ENCODE results near the gene CNOT11. TPM values are rescaled to one million over a fixed set of nuclear protein-coding genes. Genes with fewer than 3 reads are reported as not detected.
A peak's percentile ranks its signal among the peaks of the same experiment; 100 is the strongest.
"Not testable (repeated sequence)": the region's sequence is repeated elsewhere in the genome, so short reads cannot be mapped to it uniquely, and the experiment has no call there.

CNOT11 gene
- 68.6 and 72.6 TPM in 2 replicates for total RNA-seq (2014; rRNA removed; shearing (Covaris generic))

GRCh38 chr2:101252408-101253012, at the start of gene CNOT11:
TSS of gene CNOT11 (plus strand) at chr2:101252886. CDS start at chr2:101252965, 79 bp downstream.
- Histone ChIP-seq H3K36me3 (replicated peaks; ENCODE audit: control insufficient read depth, insufficient read depth, low read length) (no peaks in the 10 kb centered on the region), H3K4me3 (ENCODE audit: insufficient read depth, low read depth, low read length) (peak within 1 kb of the TSS; percentile 97), H3K27me3 (ENCODE audit: control insufficient read depth, insufficient read depth, low read length) (no peaks in the 10 kb centered on the region)
- peak; percentile 97 for DNase-seq

GRCh38 chr2:101204400-101205115, 48.1 kb upstream of the CNOT11 start:
- Histone ChIP-seq H3K27me3 (ENCODE audit: control insufficient read depth, insufficient read depth, low read length) (no peaks in the 10 kb centered on the region), H3K36me3 (replicated peaks; ENCODE audit: control insufficient read depth, insufficient read depth, low read length) (no peaks in the 10 kb centered on the region), H3K4me3 (ENCODE audit: insufficient read depth, low read depth, low read length) (no peak overlapping the region)
- DNase-seq = no peak

DNA sequence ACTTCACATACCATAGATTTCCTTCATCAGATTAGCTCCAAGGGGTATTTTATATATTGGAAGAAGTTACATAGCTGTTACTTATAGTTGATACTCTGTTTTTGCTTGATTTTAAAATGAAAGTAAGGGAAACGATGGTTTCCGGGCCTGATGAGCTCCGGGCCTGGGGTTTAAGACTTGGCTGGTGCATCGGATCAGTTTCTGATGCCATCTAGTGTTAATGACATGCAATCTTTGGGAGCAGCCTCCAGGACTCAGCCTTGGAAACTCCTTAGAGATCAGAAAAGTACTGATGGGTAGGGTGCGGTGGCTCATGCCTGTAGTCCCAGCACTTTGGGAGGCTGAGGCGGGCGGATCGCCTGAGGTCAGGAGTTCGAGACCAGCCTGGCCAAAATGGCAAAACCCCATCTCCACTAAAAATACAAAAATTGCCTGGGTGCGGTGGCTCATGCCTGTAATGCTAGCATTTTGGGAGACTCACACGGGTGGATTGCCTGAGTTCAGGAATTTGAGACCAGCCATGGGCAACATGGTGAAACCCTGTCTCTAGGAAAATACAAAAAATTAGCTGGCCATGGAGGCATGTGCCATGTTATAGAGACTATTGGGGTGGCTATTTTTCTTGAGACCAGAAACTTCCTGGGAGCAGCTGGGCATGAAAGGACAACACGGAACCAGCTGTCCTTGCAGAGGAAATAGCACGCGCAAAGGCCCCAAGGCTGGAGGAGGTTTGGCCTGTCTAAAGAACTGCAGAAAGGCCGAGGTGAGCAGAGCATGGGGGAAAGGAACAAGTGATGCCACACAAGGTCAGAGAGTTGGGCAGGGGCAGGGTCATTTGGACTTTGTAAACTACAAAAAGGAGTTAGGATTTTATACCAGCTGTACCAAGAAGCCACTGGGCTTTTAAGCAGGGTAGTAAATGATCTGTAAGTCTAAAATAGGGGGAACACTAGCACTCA, 46.9 kb upstream of the CNOT11 start:
- peak; percentile 71 for DNase-seq
- Histone ChIP-seq H3K4me3 (ENCODE audit: insufficient read depth, low read depth, low read length) (no peak overlapping the region), H3K36me3 (replicated peaks; ENCODE audit: control insufficient read depth, insufficient read depth, low read length) (no peaks in the 10 kb centered on the region), H3K27me3 (ENCODE audit: control insufficient read depth, insufficient read depth, low read length) (no peaks in the 10 kb centered on the region)

DNA sequence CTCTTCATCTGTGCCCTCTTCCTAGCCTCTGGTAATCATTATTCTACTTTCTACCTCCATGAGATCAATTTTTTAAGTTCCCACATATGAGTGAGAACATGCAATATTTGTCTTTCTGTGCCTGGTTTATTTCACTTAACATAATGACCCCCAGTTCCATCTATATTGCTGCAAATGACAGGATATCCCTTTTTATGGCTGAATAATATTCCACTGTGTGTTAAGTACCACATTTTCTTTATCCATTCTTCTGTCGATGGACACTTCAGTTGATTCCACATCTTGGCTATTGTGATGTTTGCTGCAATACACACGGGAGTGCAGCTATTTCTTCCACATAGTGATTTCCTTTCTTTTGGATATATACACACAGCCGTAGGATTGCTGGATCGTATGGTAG, 43.9 kb upstream of the CNOT11 start:
- H3K4me3 ChIP-seq (ENCODE audit: insufficient read depth, low read depth, low read length) = no peak overlapping the region
- no peak for DNase-seq
- H3K27me3 ChIP-seq (ENCODE audit: control insufficient read depth, insufficient read depth, low read length) = no peaks in the 10 kb centered on the region
- H3K36me3 ChIP-seq (replicated peaks; ENCODE audit: control insufficient read depth, insufficient read depth, low read length) = no peaks in the 10 kb centered on the region

- DNase-seq = no peak
- Histone ChIP-seq H3K36me3 (replicated peaks; ENCODE audit: control insufficient read depth, insufficient read depth, low read length) (no peaks in the 10 kb centered on the region), H3K4me3 (ENCODE audit: insufficient read depth, low read depth, low read length) (no peak overlapping the region), H3K27me3 (ENCODE audit: control insufficient read depth, insufficient read depth, low read length) (no peaks in the 10 kb centered on the region)
Measured at GRCh38 chr2:101219246-101219645, 33.4 kb upstream of the CNOT11 start.

GRCh38 chr2:101220091-101220490, 32.6 kb upstream of the CNOT11 start:
- DNase-seq; H3K27me3 ChIP-seq (ENCODE audit: control insufficient read depth, insufficient read depth, low read length); H3K36me3 ChIP-seq (replicated peaks; ENCODE audit: control insufficient read depth, insufficient read depth, low read length); H3K4me3 ChIP-seq (ENCODE audit: insufficient read depth, low read depth, low read length): not testable (repeated sequence)

- DNase-seq = no peak
- Histone ChIP-seq H3K4me3 (ENCODE audit: insufficient read depth, low read depth, low read length) (no peak overlapping the region), H3K36me3 (replicated peaks; ENCODE audit: control insufficient read depth, insufficient read depth, low read length) (no peaks in the 10 kb centered on the region), H3K27me3 (ENCODE audit: control insufficient read depth, insufficient read depth, low read length) (no peaks in the 10 kb centered on the region)
Measured at GRCh38 chr2:101223814-101224231, 28.9 kb upstream of the CNOT11 start.

- Histone ChIP-seq H3K4me3 (ENCODE audit: insufficient read depth, low read depth, low read length) (no peak overlapping the region), H3K27me3 (ENCODE audit: control insufficient read depth, insufficient read depth, low read length) (no peaks in the 10 kb centered on the region), H3K36me3 (replicated peaks; ENCODE audit: control insufficient read depth, insufficient read depth, low read length) (no peaks in the 10 kb centered on the region)
- no peak for DNase-seq
Measured at GRCh38 chr2:101230541-101231001, 22.1 kb upstream of the CNOT11 start.

DNA sequence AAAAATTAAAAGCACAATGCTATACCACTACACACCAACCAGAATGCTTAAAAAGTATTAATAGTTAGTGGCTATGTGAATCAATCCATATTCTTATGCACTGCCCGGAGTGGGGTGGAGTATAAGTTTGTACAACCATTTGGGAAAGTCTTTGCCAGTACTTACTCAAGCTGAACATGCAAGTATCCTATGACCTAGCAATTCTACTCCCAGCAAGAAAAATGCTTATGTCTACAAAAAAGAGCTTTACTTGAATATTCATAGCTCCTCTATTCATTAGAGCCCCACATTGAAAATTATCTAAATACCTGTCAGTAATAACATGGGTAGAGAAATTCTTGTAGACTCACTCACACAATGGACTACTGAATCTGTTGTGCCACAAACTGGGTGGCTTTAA, 21.4 kb upstream of the CNOT11 start:
- H3K4me3 ChIP-seq (ENCODE audit: insufficient read depth, low read depth, low read length) = no peak overlapping the region
- H3K27me3 ChIP-seq (ENCODE audit: control insufficient read depth, insufficient read depth, low read length) = no peaks in the 10 kb centered on the region
- H3K36me3 ChIP-seq (replicated peaks; ENCODE audit: control insufficient read depth, insufficient read depth, low read length) = no peaks in the 10 kb centered on the region
- DNase-seq = no peak

GRCh38 chr2:101231937-101232730, 20.6 kb upstream of the CNOT11 start:
- no peak overlapping the region for H3K4me3 ChIP-seq (ENCODE audit: insufficient read depth, low read depth, low read length)
- no peaks in the 10 kb centered on the region for H3K27me3 ChIP-seq (ENCODE audit: control insufficient read depth, insufficient read depth, low read length)
- H3K36me3 ChIP-seq (replicated peaks; ENCODE audit: control insufficient read depth, insufficient read depth, low read length) = no peaks in the 10 kb centered on the region
- DNase-seq = no peak

GRCh38 chr2:101232770-101233169, 19.9 kb upstream of the CNOT11 start:
- no peak for DNase-seq
- Histone ChIP-seq H3K4me3 (ENCODE audit: insufficient read depth, low read depth, low read length) (no peak overlapping the region), H3K36me3 (replicated peaks; ENCODE audit: control insufficient read depth, insufficient read depth, low read length) (no peaks in the 10 kb centered on the region), H3K27me3 (ENCODE audit: control insufficient read depth, insufficient read depth, low read length) (no peaks in the 10 kb centered on the region)

- Histone ChIP-seq H3K36me3 (replicated peaks; ENCODE audit: control insufficient read depth, insufficient read depth, low read length) (no peaks in the 10 kb centered on the region), H3K27me3 (ENCODE audit: control insufficient read depth, insufficient read depth, low read length) (no peaks in the 10 kb centered on the region), H3K4me3 (ENCODE audit: insufficient read depth, low read depth, low read length) (no peak overlapping the region)
- no peak for DNase-seq
Measured at GRCh38 chr2:101234169-101234938, 18.3 kb upstream of the CNOT11 start.

GRCh38 chr2:101235956-101236355, 16.7 kb upstream of the CNOT11 start:
- not testable (repeated sequence) for DNase-seq

More at GRCh38 chr2:101235956-101236355, 16.7 kb upstream of the CNOT11 start:
- H3K36me3 ChIP-seq (replicated peaks; ENCODE audit: control insufficient read depth, insufficient read depth, low read length); H3K4me3 ChIP-seq (ENCODE audit: insufficient read depth, low read depth, low read length); H3K27me3 ChIP-seq (ENCODE audit: control insufficient read depth, insufficient read depth, low read length): not testable (repeated sequence)
